Fibroblast of villous mesenchyme (primary cell): ENCODE data around the gene FMO5. TPM values are rescaled to one million over a fixed set of nuclear protein-coding genes. Genes with fewer than 3 reads are reported as not detected.
"Not testable (repeated sequence)": the region's sequence is repeated elsewhere in the genome, so short reads cannot be mapped to it uniquely, and the experiment has no call there.

ENCODE experiments used
- DNase-seq: peaks from one replicate; pipeline ENCODE4 v3.0.0-alpha.2; 2010; ENCODE audit warnings: low read depth
- H3K4me3 ChIP-seq: 2 replicates; pipeline ENCODE4 v1.5.1; 2011; ENCODE audit warnings: low read depth, mild to moderate bottlenecking, low read length
- total RNA-seq: library from RNA; depleted of rRNA; stranded (reverse); fragments of >200 nt; gene quantifications from 2 replicates; pipeline ENCODE4 v1.2.3, GENCODE V29; 2012
- TF ChIP-seq, protein P1 (sequence below): IDR thresholded peaks from 2 replicates; pipeline ENCODE4 v1.5.1; 2012; ENCODE audit warnings: low read depth, mild to moderate bottlenecking, low read length; ENCODE audit not compliant: insufficient read depth

Gene FMO5
- total RNA-seq, 1 donor = 0.43 TPM

DNA sequence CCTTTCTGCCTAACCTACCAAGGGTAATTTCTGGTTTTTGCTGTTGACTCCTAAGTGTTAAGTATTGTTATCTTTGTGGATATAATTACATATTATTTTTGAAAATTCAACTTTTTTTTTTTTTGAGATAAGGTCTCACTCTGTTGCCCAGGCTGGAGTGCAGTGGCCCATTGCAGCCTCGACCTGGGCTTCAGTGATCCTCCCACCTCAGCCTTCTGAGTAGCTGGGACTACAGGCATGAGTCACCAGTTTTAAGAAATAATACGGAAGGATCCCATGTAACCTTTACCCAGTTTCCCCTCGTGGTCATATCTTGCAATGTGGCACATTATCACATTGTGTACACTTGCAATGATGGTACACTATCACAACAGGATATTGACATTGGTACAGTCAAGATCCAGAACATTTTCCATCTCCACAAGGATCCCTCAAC, 20.5 kb upstream of the FMO5 start:
- H3K4me3 ChIP-seq = no peak overlapping the region
- TF ChIP-seq, protein P1, sequence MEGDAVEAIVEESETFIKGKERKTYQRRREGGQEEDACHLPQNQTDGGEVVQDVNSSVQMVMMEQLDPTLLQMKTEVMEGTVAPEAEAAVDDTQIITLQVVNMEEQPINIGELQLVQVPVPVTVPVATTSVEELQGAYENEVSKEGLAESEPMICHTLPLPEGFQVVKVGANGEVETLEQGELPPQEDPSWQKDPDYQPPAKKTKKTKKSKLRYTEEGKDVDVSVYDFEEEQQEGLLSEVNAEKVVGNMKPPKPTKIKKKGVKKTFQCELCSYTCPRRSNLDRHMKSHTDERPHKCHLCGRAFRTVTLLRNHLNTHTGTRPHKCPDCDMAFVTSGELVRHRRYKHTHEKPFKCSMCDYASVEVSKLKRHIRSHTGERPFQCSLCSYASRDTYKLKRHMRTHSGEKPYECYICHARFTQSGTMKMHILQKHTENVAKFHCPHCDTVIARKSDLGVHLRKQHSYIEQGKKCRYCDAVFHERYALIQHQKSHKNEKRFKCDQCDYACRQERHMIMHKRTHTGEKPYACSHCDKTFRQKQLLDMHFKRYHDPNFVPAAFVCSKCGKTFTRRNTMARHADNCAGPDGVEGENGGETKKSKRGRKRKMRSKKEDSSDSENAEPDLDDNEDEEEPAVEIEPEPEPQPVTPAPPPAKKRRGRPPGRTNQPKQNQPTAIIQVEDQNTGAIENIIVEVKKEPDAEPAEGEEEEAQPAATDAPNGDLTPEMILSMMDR = no peak
- DNase-seq = no peak

- TF ChIP-seq, protein P1 = no peak
- DNase-seq = no peak
- no peak overlapping the region for H3K4me3 ChIP-seq
Measured at GRCh38 chr1:147245129-147245528, 20.0 kb upstream of the FMO5 start.

GRCh38 chr1:147243841-147244240, 18.7 kb upstream of the FMO5 start:
- TF ChIP-seq, protein P1 = no peak
- peak; percentile 63 for DNase-seq
- H3K4me3 ChIP-seq = peak overlapping the region; percentile 85

DNA sequence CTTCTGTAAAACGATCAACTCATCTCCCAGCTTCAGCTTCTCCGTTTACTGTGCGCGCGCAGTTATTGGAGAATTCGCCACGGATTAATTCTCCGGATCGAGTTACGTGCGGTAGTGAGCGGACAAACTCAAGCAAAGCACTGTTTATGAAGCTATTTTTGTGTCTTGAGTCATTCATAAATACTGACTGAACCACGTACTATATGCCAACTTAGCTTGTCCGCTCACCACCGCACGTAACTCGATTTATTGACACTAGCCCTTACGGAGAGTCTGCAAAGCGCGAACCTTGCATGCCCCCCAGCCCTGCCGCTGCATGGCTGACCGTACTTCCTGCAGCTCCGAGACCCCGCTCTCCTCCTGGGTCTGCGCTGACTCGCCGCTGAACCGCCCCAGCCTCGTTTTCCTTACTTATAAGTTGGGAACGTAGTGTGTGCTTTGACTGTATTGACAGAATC, 18.1 kb upstream of the FMO5 start:
- H3K4me3 ChIP-seq = peak overlapping the region; percentile 85
- TF ChIP-seq, protein P1 = no peak
- DNase-seq = no peak

DNA sequence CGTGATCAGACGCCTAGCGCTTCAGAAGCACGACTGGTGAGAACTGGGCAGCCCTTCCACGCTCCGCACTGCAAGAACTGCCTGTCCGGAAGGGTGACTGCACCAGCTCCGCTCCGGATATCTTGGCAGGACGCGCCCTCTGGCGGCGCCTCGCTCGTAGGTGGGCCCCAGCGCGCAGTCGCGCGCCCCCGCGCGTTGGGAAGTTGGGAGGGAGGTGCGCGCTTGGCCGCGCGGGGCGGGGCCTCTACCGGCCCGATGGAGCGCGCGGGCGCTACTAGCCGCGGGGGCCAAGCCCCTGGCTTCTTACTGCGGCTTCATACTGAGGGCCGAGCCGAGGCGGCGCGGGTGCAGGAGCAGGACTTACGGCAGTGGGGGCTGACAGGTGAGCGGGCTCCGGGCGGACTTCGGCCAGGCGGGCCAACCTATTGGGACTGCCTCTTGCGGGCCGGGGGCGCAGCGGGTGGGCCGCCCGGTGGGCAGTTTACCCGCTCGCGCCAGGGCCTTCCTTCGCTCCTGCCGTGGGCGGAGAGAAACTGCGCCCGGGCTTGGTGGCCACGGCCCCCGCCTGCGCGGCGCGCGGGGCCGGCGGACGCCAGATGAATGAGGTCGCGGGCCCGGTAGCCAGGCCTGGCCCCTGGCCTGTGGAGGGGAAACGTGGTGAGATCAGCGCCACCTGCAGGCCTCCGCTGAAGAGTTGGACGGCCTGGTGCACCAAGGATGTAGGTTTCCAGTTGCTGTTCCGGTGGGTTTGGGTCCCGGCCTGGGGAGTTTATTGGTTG, 17.5 kb upstream of the FMO5 start, which contains the start of gene CHD1L:
Gene CHD1L, plus strand, starts transcription at position 236 of the 779 bp plus-strand sequence. Its CDS starts 20 bp downstream, at position 256.
- DNase-seq = peak; percentile 95
- peak within 1 kb of the TSS; percentile 85 for H3K4me3 ChIP-seq
- TF ChIP-seq, protein P1 = peak; percentile 79

DNA sequence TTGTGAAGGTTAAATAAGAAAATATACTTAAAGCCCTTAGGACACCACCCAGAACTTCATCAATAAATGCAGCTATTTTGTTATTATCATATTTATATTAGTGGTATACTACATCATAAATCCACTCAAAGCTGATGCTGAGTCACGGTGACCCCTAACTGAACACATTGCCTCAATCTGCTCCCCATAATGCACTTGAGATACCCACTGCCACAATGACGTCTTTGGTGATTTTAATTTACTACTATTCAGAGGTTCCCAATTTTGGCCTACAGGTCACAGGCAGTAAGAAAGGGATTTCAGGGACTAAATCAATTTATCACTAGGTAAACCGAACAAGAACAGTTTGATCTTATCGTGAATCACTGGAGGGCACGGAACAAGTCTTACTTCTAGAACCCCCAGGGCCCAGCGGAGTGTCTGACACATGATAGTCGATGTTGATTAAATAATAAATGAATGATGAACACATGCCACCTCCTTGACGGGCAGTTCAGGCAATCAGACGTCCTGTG, 16.9 kb upstream of the FMO5 start:
- DNase-seq = no peak
- TF ChIP-seq, protein P1 = no peak
- H3K4me3 ChIP-seq = peak overlapping the region; percentile 85

DNA sequence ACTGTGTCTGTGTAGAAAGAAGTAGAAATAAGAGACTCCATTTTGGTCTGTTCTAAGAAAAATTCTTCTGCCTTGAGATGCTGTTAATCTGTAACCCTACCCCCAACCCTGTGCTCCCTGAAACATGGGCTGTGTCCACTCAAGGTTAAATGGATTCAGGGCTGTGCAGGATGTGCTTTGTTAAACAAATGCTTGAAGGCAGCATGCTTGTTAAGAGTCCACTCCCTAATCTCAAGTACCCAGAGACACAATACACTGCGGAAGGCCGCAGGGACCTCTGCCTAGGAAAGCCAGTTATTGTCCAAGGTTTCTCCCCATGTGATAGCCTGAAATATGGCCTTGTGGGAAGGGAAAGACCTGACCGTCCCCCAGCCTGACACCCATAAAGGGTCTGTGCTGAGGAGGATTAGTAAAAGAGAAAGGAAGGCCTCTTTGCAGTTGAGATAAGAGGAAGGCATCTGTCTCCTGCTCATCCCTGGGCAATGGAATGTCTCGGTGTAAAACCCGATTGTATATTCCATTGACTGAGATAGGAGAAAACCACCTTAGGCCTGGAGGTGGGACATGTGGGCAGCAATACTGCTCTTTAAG, 15.1 kb upstream of the FMO5 start:
- not testable (repeated sequence) for H3K4me3 ChIP-seq, DNase-seq
